Jurkat, Clone E6-1 (cell line): ENCODE measurements around the gene GABRR1.

Experiments used
- DNase-seq: peaks from one replicate; pipeline ENCODE4 v3.0.0-alpha.2; 2011; ENCODE audit warnings: low read depth, low spot score
- H3K4me3 ChIP-seq: 2 replicates; pipeline ENCODE4 v1.5.1; 2011; ENCODE audit warnings: mild to moderate bottlenecking, low read length, control low read depth, moderate library complexity

The GABRR1 gene

DNA sequence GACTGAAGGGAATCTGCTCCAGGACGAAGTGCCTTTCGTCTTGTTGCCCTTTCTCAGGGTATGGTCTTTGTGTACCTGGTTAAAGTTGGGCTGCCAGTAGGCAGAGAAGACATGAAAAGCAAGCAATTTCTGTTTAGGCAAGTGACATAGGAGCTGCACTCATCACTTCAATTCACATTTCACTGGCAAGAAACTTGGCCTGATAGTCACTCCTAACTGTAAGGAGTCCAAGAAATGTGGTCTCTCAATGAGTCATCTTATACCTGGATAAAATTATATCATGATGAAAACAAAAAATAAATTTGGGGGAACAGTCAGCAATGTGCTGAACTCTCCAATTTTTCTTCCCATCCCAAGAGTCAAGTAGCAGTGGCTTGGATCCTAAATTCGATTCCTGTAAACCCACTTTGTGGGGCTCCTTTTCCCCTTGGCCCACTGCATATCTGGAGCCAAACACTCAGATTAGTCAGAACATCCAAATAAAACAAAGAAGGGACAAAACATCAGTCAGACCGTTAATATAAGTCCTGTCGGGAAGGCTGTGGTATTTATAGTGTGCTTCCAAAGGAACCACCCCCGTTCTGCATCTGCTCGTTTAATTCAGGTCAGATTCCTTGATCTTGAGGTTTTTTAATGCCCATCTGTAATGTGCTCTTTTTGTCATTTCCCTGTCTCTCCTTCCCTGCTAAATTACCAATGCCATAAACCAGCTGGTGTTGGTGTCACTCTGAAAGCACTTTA is 5.0 kb upstream of the GABRR1 start:
- H3K4me3 ChIP-seq: no peak overlapping the region
- DNase-seq: no peak

DNA sequence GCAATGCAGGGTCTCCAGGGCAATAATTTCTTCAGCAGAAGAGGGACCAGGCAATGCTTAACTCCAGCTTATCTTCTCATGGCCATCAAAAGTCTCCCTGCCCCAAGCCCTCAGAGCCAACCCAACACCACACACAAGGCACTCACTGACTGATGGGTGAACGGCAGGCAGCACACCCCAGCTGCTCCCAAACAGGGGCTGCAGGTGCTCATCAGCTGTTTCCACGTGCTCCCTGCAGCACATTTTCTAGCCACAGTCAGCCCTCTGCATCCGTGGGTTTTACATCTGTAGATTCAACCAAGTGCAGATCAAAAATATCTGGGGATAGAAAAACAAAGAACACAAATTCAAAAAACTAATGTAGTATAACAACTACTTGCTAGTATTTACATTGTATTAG is 4.0 kb upstream of the GABRR1 start:
- peak; percentile 19 for DNase-seq
- no peak overlapping the region for H3K4me3 ChIP-seq

DNA sequence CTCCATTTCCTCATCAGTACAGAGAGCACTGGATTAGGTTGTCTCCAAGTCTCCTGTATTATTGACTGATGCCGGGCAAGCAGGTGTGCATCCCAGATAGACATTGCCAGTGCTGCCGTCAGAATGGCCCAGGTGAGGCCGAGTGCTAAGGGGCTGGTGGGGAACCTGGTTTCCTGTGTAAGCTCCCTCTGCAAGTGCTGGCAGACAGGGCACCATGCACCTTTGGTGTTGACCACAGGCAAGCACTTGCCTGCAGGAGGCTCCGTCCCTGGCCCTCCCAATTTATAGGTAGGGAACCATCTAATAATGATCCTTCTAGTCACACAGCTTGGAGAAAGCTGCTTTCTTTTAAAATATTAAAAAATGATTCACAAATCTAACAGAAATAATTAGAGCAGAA is 747 bp downstream of the GABRR1 start:
- DNase-seq: no peak
- H3K4me3 ChIP-seq: no peak overlapping the region

DNA sequence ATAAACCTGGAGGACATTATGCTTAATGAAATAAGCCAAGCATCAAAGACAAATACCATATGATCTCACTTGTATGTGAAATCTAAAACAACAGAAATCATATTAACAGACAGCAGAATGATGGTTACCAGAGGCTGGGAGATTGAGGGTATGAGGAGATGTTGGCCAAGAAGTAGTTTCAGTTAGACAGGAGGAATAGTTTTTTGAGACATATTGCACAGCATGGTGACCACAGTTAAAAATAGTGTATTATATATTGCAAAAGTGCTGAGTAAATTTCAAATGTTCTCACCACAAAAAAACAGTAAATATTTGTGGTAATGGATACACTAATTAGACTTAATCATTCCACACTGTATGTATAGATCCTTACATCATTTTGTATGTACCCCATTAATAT is 1.8 kb downstream of the GABRR1 start:
- H3K4me3 ChIP-seq: no peak overlapping the region
- no peak for DNase-seq

DNA sequence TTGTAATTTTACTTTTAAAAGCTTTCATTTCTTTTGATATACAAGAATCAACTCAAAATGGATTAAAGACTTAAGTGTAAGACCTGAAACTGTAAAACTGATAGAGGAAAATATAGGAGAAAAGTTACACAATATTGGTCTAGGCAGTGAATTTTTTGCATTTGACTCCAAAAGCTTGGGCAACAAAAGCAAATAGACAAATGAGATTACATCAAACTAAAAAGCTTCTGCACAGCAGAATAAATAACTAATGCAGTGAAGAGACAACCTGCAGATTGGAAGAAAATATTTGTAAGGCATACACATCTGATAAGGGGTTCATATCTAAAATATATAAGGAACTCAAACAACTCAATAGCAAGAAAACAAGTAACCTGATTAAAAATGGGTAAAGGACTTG is 3.0 kb downstream of the GABRR1 start:
- DNase-seq: no peak
- no peak overlapping the region for H3K4me3 ChIP-seq

DNA sequence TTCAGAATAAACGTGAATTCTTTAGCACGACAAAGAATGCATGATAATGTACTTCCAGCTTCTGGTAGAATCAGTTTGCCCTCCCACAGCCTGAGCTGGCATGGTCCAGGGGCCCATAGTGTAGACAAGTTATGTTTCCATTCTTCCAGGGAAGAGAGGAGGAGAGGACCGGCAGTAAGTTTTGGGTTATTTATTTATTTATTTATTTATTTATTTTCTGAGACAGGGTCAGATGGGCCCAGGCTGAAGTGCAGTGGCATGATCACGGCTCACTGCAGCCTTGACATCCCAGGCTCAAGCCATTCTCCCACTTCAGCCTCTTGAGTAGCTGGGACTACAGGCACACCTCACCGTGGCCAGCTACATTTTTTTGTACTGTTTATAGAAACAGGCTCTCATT is 4.7 kb downstream of the GABRR1 start:
- H3K4me3 ChIP-seq: no peak overlapping the region
- no peak for DNase-seq

DNA sequence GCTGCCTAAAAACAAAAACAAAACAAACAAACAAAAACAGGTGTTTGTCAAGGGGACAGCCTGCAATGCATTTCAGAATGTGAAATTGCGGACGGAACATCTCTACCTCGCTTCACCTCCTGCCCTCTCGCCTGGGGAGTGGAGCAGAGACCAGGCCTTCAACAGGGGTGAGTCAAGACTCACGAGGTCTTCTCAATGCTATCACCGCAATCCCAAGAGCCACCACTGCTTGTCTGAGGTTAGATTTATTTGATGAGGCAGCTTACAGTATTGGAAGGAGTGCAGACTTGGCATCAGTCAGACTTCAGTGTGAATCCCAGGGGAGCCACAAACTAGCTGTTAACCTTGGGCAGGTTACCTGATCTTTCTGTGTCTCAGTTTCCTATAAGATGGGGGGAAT is 7.7 kb downstream of the GABRR1 start:
- peak; percentile 5 for DNase-seq
- H3K4me3 ChIP-seq: no peak overlapping the region

DNA sequence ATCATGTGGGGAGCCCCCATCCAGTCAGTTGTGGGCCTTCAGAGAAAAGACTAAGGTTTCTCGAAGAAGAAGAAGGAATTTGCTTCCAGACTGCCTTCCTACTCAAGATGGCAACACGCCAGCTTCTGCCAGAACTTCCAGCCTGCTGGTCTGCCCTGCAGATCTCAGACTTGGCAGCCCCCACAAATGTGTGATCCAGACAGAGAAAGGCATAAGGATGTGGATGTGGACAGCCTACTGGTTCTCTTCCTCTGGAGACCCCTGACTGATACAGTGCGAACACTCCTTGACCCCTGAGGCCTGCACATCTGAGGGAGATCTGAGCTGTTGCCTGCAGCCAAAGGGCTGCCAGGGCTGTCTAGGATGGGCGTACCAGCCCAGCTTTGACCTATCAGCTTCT is 8.6 kb downstream of the GABRR1 start:
- no peak for DNase-seq
- H3K4me3 ChIP-seq: no peak overlapping the region

DNA sequence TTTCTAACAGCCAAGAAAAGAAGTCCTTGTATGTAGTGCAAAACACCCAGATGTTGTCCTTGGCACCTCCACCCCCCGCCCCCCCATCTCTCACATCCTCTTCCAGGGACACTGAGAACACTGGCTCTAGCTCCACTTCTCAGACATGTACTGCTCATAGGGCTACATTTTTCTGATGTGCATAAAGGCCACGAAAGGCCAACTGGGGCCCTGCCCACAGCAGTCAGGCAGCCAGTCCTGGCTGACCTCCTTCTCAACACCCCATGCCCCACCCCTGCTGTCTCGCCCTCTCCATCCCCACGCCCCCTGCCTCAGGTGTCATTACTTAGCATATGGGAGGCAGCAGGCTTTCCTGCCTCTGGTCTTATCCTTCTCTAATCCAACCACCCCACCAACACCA is 11.3 kb downstream of the GABRR1 start:
- H3K4me3 ChIP-seq: no peak overlapping the region
- DNase-seq: no peak

DNA sequence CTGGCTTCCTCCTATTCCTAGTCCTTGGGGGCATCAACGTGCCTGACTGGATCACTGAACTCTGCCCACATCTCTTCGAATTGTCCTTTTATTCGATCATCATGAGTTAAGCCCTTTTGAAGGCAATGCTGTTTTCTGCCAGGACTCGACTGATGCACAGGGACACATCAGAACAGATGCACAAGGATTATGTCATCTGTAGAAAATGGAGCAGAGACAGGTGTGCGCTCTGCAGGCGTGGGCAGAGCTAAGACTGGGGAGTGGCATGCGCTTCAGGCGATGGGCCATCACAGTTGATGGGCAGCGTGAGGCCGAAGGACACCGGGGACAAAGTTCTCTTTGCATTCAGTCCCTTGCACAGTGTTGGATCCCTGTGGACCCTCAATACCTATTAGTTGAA is 13.1 kb downstream of the GABRR1 start:
- H3K4me3 ChIP-seq: no peak overlapping the region
- DNase-seq: no peak

DNA sequence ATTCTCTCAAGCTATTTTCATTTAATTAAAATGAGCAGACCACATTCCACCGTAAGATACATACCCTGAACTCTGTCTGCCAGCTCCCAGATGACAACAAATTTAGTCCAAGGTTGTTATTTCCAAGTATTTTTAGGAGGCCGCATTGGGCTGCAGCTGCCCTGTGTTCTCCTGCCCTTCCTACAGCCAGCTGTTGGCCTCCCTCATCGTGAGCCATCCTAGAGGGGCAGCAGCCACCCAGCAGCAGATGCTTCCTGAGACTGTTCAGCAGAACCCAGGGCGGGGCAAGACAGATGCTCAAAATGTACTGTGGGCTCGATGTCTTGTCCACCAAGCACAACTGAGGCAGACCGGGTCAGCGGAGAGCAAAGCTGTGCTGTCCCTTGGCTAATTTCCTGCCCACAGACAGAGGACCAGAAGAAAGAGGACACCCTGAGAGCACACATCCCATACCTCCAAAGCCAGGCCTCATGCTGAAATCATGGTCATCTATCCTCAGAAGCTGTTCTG is 16.4 kb downstream of the GABRR1 start:
- H3K4me3 ChIP-seq: no peak overlapping the region
- no peak for DNase-seq

DNA sequence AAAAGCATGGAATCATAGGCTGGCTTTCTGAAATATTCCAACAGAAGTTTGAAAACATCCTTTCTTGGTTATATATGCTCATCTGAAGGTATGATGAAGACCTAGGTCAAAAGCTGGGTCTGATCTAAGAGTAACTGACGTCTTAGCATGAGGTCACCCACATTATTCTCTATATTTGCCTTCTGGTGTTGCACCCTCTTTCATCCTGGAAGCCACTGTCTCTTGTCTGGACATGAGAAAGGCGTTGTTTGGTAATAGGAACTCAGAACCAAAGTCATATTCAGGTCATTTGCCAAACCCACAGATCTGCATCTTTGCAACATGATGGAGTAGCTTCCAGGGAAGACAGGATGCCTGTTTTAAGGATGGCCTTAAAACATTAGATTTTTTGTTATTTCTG is 17.6 kb downstream of the GABRR1 start:
- no peak for DNase-seq
- no peak overlapping the region for H3K4me3 ChIP-seq

DNA sequence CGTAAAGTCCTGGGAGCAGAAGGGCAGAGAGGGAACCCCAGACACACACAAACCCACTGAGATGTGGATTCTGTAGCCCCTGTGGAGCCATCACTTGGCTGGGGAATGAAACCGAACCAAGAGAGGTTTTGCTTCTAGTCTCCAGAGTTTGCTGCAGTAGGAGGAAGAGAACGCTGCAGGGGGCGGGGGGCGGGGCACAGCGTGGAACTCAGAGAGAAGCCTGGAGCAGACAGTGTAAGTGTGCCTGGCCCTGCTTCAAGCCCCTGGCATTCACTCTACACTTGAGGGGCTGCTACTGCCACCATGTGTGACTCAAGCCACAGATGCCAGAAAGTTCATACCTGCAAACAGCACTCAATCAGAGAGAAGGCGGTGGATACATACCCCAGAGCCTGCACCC is 18.9 kb downstream of the GABRR1 start:
- no peak for DNase-seq
- H3K4me3 ChIP-seq: no peak overlapping the region

DNA sequence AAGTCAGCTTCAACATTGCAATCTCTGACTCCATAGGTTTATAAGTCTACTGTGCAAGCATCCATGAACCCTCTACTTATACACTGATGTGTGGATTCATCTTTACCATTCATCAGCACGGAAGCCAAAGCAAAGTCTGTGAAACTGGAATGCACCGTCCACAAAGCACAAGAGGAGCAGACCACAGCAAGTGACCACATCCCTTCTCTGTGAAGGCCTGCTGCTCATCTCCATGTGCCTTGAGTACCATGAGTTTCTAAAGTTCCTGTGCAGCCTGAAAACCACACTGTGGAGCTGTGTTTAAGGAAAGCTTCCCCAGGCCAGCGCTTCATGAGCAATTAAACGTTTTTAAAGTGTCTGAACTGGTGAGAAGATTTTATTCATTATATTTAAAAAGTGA is 20.0 kb downstream of the GABRR1 start:
- DNase-seq: no peak
- no peak overlapping the region for H3K4me3 ChIP-seq

DNA sequence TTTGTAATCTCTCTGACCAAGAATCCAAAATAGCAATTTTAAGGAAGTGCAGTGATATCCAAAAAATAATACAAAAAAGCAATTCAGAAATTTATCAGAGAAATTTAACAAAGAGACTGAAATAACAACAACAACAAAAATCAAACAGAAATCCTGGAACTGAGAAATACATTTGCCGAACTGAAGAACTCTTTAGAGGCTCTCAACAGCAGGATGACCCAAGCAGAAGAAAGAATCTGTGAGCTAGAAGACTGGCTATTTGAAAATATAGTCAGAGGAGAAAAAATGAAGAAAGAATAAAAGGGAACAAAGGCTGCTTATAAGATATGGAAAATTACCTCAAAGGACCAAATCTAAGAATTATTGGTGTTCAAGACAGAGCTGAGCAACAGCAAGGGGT is 22.6 kb downstream of the GABRR1 start:
- no peak overlapping the region for H3K4me3 ChIP-seq
- no peak for DNase-seq

DNA sequence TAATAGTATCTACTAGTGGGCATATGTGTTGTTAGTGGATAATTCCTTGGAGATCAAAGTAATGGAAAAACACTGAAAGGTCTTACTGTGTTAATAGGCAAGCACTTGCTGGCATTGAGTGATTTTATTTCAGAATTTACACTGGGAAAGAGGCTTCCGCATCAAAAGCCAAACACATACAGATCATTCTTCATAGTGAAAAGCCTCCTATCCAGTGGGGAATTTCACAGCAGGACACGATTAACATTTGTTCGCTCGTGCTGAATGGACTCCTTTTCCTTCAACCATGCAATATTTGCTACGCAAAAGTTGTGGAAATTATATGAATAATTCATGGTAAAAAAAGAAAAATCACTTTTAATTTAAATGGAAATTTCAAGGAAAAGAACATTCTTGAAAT is 26.4 kb downstream of the GABRR1 start:
- H3K4me3 ChIP-seq: no peak overlapping the region
- no peak for DNase-seq

DNA sequence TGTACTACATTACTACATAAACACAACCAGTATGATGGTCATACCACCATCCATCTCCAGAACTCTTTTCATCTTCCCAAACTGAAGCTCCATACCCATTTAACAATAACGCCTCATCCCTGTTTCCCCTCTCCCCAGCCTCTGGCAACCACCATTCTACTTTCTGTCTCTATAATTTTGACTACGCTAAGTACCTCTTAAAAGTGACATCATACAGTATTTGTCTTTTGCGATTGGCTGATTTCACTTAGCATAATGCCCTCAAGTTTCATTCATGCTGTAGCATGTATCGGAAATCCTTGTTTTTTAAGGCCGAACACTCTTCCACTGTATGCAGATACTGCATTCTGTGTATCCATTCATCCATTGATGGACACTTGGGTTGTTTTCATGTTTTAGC is 29.7 kb downstream of the GABRR1 start:
- no peak overlapping the region for H3K4me3 ChIP-seq
- no peak for DNase-seq

DNA sequence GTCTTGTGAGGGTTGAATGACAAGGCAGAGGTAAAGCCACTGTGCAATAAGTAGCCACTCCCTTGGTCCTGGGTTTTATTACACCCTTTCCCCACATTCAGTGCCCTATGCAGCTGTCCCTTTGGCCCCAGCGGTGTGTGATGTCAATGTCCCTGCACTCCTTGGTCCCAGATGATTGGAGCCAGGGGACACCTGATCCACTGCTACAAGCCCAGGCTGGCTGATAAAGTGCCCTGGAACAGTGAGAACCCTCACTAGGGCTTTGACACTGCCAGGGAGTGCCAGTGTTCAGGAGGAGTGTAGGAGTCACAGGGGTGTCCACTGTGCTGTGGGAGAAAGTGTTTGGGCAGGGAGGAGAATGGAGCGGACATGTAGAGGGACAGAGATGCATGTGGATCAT is 30.4 kb downstream of the GABRR1 start:
- no peak overlapping the region for H3K4me3 ChIP-seq
- DNase-seq: no peak

DNA sequence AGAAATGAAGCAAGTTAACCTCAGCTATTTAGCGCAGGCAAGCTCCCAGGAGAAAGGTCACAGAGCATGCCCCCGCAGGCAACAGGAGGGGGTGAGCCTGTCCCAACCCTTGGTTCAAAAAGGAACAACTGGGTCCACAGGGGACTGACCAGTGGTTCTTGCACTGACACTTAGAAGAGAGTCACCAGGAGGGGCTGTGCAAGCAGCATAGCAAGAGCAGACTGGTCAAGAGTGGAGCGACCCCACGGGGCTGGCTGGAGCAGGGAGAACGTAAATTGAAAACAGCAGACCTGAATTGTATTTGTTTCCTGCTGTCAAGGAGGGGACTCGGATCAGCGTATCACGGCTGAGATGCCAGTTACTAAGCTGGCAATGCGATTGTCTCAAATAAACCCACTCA is 32.8 kb downstream of the GABRR1 start:
- no peak for DNase-seq
- H3K4me3 ChIP-seq: no peak overlapping the region

DNA sequence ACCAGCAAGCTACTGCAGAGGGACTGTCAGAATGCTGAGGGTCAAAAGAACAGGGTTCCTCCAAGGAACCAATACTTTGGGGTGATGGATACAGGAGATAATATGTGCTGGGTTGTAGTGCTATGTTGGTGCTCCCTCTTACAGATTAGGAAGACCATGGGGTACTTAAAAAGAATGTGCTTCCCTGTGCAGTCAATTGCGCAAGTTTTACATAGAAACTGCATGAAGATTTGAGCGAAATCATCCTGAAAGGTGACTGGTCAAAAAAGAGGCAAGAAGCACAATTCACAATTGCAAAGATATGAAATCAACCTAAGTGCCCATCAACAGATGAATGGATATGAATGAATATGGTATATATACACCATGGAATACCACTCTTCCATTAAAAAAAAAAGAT is 33.9 kb downstream of the GABRR1 start:
- no peak overlapping the region for H3K4me3 ChIP-seq
- DNase-seq: no peak

DNA sequence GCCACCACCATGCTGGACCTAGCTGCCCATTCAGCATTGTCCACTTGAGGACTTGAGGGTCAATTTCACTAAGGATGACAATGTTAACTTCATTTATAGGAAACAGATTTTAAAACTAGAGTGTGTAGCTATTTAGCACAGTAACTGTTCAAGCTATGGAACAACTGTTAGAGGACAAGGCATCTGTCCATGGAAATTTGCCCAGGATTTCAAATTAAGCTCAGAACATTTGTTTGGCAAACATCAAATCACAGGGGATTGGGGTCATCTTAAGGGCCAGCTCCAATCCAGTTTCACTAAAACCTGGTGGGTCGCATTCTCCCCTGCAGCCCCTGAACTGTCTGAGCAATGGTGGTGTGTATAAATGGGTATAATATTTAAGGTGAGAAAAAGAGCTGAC is 36.2 kb downstream of the GABRR1 start:
- no peak overlapping the region for H3K4me3 ChIP-seq
- DNase-seq: no peak

DNA sequence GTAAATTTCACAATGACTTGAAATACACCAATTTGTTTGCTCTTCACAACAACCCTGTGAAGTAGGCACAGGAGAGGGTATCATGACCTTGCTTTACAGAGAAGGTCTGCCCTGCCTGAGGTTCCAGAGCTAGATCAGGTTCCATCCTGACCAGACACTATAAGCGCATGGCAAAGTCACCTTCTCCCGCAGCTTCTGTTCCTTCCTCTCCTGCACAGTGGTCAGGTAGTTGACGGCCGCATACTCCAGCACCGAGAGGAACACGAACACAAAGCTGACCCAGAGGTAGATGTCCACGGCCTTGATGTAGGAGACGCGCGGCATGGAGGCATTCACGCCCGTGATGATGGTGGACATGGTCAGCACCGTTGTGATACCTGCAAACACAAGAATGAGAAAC is 37.0 kb downstream of the GABRR1 start:
- no peak for DNase-seq
- H3K4me3 ChIP-seq: no peak overlapping the region
